Tongue (tissue), 2 donors: Measurements from ENCODE around the gene BANF2. TPM values are rescaled to one million over a fixed set of nuclear protein-coding genes. Genes with fewer than 3 reads are reported as not detected.
A peak's percentile ranks its signal among the peaks of the same experiment; 100 is the strongest.

Experiments
- DNase-seq: peaks from one replicate; pipeline ENCODE4 v3.0.0-alpha.2; 2015
- total RNA-seq: library from RNA; depleted of rRNA; stranded (reverse); fragments of >200 nt; gene quantifications from one replicate; pipeline ENCODE4 v1.2.3, GENCODE V29; 2014

The BANF2 gene
- total RNA-seq, 1 donor from 2014 or later = not detected

DNA sequence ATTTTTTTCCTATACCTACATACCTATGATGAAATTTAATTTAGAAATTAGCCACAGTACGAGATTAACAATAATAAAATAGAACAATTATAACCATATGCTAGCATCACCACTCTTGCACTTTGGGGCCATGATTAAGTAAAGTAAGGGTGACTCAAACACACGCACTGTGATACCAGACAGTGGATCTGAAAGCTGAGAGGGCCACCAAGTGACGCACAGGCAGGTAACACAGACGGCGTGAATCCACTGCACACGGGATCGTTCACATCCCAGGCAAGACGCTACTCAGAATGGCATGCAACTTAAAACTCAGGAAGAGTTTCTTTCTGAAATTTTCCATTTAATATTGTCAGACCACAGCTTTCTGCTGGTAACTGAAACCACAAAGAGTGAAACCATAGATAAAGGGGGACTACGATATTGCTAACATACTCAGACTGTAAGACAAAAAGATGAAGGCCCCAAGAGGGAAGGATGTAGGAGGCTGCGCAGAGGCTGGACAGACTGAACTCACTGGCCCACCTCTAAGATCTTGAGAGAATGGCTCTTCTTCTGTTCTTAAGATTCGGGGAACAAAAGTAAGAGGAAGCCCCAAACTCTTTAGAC lies 35.6 kb upstream of the BANF2 start:
- DNase-seq = no peak

DNA sequence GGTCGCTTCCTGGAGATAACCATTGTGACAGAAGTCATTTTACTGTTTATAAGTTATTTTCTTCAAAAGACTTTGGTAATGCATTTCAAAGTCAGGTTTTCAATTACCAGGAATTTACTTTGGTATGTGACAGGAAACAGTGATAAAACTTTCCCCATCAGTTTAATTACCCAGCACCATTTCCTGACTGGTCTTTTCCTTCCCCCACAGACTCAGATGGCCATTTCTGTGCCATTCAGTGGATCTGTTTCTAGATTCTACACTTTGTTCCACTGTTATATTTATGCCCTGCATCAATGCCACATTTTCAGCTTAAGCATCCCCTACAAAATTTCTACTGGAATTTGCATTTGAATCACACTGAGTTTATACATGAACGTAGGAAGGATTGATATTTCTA lies 34.0 kb upstream of the BANF2 start:
- DNase-seq = no peak

DNA sequence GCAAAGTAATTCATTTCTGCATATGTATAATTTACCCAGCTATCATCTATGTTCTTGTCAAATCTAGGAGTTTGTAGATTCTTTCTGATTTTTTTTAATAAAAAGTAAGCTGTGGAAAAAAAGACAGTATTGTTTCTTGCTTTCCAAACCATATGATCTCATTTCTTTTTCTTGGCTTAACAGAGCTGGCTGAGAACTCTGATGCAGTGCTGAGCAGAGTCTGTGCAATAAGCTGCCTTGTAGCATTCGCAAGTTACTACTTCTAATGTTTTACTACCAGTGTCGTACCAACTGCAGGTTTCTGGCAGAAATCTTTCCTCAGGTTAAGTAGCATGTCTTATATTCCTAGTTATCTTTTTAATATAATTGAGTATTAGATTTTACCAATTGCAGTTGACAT lies 33.3 kb upstream of the BANF2 start:
- DNase-seq = peak; percentile 70

DNA sequence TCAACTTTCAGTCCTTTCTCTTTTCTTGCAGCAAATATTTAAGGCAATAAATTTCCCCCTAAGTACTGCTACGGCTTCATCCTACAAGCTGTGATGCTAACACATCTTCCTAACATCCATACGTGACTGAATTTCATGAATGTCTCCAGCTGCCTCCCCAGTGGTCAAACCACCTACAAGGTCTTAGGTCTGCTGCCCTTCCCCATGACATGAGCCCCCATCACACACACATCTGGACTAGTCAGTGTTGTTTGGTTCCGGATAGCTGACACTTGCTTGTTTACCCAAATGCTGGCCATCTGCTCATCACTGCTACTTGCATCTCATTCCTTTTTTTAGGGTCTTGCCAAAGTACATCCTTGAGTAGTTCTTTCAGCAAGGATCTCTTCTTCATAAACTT lies 32.3 kb upstream of the BANF2 start:
- no peak for DNase-seq

DNA sequence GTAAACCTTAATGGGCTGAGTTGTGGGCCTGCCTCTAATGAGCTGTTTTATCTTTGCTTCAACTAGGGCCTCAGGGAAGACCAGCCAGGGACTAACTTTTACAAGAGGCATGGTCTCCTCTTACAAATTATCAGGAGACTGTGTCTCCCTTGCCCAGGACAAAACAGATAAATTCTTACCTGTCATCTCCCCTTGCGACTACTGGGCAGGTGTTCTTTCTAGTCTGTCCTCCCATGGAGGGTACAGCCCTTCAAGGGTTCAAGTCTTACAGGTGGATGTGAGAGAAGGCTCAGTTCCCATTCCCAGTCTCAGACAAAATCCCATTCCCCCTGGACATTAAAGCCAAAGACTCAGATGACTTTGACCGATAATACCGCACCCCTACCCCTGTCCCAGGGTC lies 31.3 kb upstream of the BANF2 start:
- DNase-seq = no peak

DNA sequence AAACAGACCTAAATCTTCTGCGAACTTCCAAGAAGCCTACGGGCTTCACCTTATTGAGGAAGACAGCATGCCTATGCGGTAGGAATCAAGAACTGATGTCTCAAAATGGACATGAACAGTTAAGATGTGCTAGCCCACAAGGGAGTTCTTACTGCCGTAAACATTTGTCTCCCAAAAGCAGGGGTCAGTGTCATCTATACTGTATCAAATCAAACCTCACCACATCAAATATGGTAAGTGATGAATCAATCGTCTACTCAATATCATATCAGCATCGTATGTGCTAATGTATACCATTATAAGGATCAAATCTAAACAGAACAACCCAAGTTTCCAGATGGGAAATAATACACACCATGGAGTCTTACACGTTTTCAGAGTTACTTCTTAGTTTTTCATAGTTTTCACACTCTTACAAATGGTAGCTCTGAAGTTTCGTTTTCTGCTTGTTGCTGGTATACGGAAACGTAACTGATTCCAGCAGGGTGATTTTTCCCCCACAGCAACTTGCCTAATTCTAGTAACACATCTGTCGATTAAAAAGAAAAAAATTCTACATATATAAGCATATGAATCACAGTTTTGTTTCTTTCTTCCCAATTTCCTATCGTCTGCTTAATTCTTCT lies 30.3 kb upstream of the BANF2 start:
- no peak for DNase-seq

DNA sequence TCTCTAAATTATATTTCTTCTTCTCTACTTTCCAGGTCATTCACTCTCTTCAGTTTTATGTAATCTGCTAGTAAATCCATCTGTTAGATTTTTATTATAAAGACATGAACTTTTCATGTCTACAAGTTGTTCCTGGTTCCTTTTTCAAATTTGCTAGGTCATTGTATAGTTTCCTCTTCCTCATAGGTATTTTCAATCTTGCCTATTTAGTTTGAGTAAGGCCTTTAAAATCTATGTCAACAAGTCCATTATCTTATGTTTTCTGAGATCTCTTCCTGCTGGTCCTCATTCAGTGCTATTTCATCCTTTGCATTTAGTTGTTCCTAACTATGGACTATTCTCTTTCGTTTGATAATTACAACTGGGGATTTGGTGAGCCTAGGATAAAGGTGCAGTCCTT lies 28.8 kb upstream of the BANF2 start:
- DNase-seq = no peak

DNA sequence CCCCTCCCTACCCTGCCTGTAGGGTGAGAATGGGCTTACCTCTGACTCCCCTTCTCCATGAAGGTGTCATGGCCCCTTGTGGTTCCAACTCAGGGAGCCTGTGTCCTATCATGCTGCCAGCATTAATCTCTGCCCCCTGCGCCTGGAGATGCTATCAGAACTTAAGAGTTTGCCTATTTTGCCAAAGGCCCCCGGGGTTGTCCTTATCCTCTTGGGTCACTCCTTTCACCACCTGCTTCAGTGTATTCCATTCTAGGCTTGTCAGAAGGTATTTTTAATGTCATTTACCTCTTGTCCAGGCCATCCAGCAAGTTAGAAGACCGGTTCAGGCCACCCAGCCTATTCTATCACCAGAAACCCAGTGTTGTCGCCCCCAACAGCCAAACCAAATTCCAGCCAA lies 28.2 kb upstream of the BANF2 start:
- no peak for DNase-seq

DNA sequence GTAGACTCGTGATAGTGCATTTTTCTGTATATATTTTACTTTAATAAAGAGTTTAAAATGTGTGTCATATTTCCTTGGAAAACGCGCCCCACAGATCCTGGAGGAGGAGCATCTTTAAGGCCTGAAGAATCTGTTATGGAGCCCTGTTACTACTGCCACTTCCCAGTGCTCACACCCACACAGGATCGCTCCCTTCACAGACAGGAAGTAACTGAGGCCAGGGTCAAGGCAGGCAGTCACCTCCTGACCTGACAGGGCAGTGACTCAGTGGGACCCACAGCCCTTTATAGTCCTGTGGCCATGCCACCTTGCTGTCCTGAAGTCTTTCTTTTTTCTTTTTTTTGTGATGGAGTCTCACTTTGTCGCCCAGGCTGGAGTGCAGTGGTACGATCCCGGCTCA lies 26.7 kb upstream of the BANF2 start:
- DNase-seq = no peak

DNA sequence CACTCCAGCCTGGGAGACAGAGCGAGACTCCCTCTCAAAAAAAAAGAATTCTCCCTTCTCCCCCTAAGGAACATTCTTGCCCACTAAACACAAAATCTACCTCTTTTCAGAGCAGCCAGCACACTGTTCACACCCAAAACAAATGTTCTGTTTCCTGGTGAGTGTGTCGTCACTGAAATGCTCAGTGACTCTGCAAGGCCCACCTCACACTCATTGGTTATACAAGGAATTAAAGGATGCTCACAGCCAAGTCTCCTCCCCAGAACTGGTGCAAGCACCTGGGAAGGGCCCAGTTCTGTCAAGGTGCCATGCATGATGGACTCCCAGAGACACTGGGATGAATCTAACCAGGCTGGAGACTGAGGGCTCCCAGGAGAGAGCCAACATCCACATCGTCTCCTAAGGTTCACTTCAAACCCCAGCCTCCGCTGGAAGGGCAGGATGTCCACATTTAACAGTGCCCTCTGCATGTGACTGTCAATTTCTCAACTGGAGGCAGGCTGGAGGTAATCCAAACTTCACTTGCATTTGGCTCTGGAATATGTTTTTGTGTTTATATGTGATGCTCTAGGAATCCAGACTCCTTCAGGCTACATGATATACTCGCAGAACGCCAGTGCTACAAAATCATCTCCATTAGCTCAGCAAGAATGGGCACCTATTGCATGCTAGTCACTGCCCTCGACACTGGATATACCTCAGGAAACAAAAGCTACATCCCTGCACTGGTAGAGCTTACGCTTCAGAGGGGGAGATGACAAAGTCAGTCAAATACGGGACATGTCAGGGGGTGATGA lies 24.8 kb upstream of the BANF2 start:
- DNase-seq = no peak

DNA sequence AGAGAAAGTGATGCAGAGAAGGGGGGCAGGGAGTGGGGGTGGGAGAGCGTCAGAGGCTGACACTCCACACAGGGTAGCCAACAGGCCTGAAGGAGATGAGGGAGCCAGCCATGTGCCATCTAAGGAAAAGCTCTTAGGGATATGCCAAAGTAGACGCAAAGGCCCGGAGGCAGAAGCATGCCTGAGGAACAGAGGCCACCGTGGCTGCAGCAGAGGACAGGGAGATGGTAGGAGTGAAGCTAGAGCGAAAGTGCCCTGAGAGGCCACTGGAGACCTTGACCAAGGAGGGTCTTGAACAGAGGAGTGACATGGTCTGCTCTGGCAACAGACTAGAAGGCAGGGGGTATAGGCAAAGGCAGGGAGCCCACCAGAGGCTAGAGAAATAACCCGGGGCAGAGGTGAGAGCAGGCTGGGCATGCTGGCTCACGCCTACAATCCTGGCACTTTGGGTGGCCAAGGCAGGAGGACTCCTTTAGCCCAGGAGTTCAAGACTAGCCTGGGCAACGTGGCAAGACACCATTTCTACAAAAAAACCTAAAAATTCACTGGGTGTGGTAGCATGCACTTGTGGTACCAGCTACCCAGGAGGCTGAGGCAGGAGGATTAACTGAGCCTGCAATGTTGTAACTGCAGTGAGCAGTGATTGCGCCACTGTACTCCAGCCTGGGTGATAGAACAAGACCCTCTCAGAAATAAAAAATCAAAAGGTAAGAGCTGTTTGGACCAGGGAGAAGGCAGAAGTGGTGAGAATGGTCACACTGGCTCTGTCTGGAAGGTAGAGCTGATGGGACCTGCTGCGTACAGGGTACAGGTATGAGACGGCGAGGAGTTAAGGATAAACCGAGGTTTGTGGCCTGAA lies 24.0 kb upstream of the BANF2 start:
- no peak for DNase-seq

DNA sequence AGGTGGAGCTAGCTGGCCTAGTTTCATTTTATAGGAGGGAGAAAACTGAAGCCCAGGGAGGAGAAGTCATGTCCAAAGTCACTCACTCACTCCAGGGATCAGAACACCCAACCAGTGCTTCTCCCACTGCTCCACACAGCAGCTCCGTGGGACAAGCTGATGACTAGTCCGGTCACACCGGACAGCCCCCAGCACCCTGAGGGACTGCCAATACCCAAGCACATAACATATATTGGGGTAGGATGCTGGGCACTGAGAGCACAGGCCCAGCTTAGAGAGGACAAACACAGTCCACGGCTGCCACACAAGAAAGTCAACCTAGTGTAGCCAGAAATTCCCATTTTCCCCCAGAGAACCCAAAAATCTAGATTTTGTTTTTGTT lies 23.4 kb upstream of the BANF2 start:
- DNase-seq = no peak

DNA sequence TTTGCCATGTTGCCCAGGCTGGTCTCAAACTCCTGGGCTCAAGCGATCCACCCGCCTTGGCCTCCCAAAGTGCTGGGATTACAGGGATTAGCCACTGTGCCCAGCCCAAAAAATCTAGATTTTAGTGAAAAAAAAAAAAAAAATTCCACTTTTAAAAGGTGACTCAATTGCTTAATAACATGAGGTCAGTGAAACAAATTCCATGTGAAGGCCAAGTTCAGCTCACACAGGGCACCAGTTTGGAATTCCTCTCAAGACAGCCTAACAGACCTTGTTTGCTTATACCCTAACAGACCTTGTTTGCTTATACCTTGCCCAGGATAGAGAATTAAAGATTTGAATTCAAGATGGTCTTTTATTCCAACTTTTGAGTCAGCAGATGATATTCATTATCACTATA lies 22.8 kb upstream of the BANF2 start:
- DNase-seq = no peak

DNA sequence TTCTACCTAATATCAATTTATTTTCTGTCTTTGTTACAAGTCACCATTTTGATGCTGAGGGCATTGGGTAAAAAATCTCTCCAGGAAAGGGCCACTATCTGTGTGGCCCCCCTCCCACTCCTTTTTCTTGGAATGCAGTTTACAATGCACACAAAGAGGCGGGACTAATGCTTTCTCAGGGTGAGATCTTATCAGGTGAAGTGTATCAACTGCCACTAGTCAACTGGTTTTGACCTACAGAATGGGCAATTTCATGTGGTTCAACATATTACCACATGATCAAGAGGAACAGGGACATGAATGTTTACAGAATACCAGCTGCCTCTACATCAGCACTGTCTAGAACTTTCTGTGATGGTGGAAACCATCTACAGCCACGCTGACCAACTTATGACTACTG lies 21.5 kb upstream of the BANF2 start:
- DNase-seq = no peak

DNA sequence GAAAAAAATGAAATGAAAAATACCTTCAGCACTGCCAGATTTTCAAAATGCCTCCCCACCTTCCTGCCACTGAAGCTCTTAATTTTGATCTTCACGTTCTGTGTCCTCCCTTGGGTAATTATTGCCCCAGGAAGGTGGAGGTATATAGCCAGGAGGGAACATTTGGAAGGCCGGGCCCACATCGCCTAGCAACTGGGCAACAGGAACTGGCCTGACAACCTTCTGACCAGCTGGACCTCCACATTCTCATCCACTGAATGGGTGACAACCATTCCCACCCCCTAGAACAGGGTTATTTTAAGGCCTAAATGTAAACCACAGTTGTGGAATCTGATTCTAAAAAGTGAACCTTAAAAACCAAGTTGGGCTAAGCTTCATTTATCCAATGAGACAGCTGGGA lies 20.9 kb upstream of the BANF2 start:
- DNase-seq = no peak

DNA sequence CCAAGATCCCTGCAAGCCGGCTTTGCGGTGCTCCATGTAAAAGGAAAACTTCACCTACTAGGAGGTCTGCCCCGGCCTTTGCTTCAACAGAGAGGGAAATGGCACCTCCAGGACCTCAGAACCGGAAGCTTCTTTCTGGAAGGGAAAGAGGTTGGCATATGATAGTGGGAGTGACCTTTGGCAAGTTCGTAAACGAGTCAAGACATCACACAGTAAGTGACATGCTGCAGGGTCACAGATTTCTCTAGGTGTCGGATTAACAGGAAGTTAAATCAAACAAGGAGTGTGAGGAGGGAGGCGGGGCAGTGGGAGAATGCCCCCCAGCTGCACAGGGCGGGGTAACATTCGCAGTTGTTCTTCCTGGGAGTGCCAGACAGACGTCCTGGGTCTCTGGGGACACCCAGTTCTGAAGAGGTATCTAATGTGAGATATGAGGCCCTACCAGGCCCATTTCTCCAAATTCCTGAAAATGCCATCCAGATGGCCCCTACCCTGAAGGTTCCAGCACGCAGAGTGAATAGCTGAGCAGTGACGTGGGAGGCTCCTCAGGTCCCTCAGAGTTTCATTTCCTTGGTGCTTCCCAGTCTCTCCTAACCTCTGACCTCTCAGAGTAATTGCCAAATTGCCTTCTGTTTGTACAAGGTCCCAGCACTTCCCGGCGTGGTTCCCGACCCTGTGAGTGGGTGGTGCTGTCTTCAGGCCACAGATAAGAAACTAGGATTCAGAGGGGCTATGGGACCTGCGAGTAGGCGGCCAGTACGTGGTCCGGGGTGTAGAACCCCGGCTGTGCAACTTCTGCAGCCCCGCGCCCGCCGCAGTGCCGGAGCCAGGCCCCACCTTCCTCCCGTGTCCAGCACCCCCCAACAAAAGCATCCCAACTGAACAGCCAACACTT lies 19.6 kb upstream of the BANF2 start:
- DNase-seq = peak; percentile 49

DNA sequence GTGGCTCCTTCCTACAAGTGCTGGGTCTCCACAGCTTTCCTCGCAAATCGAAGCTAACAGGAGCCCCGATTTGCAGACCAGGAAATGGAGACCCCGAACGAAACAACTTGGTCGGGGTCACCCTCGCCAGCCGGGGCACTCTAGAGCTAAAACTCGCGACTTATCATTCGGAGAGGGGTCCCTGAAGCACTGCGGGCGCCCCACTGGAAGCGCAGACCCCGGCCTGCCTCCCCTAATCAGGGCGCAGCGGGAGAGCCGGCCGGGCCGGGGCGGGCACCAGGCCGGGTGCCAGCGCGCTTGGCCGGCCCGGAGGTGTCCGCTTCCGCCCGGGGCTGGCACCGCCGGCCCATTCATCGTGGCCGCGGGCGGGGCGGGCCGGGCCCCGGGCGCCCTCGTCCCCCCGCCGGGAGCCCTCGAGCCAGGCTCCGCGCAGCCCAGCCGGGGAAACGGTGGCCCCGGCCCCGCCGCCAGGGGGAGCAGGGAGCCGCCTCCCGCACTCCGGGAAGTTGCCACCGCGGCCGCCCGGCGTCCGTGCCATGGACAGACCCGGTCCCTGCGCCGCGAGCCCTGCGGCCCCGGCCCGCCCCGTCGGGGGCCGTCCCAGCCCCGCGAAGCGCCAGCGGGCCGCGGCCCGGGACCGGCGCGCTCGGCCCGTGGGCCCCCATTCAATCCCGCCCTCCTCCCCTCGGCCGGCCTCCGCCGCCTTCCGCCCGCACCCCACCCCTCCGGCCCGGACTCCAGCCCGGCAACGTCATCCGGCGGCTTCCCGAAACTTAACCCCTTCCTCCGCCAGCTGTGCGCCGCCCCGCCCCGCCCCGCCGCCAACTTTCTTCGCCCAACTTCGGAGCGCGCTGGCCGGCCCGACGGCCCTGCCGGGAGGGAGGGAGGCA lies 18.7 kb upstream of the BANF2 start:
- peak; percentile 90 for DNase-seq

DNA sequence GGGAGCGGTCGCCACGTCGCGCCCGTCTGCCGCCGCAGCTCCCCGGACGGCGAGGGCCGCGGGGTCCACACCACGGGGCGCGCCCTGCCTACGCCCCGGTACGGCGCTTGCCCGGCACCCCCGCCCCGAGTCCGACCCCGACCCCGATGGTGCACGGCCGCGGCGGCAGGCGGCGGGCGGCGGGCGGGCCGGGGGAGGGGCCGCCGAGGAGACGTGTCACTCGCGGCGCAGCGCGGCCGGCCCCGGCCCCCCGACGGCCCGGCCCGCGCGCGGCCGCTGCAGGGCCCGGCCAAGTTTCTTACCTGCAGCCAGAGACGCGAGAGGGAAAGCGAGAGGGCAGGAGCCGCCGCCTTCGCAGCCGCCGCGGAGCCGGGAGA lies 18.1 kb upstream of the BANF2 start:
- DNase-seq = no peak

DNA sequence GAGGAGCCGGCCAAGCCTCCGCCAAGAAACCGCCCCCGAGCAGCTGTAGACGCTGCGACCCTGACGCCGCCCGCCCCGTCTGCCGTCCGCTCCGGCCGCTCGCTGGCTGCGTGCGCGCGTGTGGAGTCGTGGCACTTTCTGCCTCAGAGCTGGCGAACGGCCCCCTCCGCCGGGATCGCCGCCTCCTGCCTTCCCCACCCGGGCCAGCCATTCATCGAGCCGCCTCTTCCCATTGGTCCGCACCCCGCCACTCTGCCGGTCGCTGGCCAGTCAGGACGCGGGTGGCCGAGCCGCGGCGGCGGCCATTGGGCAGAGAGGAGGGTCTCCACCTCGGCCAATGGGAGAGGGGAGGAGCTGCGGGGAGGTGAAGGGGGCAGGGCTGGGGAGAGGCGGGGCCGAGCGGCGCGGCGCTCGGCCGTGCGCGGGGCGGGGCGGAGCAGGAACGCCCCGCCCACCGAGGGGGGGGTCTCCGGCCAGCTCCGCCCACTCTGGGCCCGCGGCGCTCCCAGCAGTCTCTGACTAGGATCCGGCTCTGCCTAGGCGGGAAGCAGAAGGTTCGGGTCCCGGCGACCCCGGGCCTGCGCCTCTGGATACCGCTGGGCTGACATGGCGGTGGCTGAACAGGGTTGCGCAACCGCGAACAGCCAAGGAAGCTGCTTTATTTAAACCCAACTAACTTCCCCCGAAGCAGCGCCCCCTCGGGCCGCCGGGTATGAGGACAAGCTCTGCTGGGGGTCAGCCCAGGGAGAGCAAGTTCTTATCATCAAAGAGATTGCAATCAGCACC lies 17.5 kb upstream of the BANF2 start, which contains the start of gene RRBP1:
TSS of gene RRBP1 (minus strand) at position 140 of the 786 bp plus-strand sequence. CDS start 21,735 bp downstream, outside the sequence.
- peak; percentile 99 for DNase-seq

DNA sequence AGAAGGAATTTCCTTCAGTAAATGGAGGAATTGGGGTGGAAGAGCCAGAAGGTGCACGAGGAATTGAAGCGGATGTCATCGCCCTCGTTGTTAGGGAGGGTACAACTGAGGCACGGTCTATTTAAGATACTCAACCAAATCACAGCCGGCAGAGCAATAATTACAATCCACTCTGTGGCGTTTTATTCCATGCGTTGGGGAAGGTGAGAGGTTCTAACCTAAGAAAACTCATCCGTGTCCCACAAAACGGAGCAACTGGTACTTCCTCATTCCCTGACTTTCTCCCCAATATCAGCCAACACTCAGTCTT lies 16.9 kb upstream of the BANF2 start:
- DNase-seq = no peak
